Prostate gland (tissue), 2 donors: ENCODE measurements around the gene COPG2.

Experiments
- POLR2A ChIP-seq: fragments of 450-650 bp; IDR thresholded peaks from one replicate; pipeline ENCODE4 v1.6.1; 2016; ENCODE audit warnings: antibody characterized with exemption, mild to moderate bottlenecking
- POLR2AphosphoS5 ChIP-seq: sonication (generic); formaldehyde crosslinking; IDR thresholded peaks from one replicate; pipeline ENCODE4 v1.6.1; 2017; ENCODE audit warnings: antibody characterized with exemption
- TF ChIP-seq, protein P1 (sequence below), 4 experiments: fragments of 200-600 bp in 2 of 4; fragments of 450-650 bp in 2 of 4; sonication (generic) in 2 of 4; IDR thresholded peaks; 1 replicate in 3 of 4; 2 replicates in 1 of 4; pipeline ENCODE4 v1.5.1; 2016 to 2019; ENCODE audit warnings: antibody characterized with exemption in 4 of 4, mild to moderate bottlenecking in 2 of 4, moderate library complexity in 2 of 4

DNA sequence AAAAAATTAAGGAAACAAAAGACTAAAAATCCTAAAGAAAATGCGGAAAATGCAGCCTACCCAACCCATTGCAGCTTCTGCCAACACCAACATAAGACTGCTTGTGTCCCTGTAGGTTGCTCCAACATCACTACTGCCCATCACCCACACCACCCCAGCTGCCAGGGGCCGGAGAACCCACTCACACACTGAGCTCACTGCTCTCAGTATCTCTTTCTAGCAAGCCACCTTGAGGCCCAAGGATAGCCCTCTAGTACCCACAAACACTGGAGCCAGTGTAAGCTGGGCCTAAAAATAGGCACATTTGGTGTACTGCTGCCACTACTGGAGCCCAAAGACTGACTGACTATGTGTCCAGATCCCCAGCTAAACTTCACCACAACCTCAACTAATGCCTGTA lies 109.4 kb downstream of the COPG2 start:
- TF ChIP-seq, protein P1, sequence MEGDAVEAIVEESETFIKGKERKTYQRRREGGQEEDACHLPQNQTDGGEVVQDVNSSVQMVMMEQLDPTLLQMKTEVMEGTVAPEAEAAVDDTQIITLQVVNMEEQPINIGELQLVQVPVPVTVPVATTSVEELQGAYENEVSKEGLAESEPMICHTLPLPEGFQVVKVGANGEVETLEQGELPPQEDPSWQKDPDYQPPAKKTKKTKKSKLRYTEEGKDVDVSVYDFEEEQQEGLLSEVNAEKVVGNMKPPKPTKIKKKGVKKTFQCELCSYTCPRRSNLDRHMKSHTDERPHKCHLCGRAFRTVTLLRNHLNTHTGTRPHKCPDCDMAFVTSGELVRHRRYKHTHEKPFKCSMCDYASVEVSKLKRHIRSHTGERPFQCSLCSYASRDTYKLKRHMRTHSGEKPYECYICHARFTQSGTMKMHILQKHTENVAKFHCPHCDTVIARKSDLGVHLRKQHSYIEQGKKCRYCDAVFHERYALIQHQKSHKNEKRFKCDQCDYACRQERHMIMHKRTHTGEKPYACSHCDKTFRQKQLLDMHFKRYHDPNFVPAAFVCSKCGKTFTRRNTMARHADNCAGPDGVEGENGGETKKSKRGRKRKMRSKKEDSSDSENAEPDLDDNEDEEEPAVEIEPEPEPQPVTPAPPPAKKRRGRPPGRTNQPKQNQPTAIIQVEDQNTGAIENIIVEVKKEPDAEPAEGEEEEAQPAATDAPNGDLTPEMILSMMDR (IDR thresholded peaks at IDR 0.05) = no peak
- TF ChIP-seq POLR2A (no peak), POLR2AphosphoS5 (no peak)
